ENCODE results near the gene KLK13.
A peak's percentile ranks its signal among the peaks of the same experiment; 100 is the strongest.

Gene KLK13, protein sequence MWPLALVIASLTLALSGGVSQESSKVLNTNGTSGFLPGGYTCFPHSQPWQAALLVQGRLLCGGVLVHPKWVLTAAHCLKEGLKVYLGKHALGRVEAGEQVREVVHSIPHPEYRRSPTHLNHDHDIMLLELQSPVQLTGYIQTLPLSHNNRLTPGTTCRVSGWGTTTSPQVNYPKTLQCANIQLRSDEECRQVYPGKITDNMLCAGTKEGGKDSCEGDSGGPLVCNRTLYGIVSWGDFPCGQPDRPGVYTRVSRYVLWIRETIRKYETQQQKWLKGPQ

DNA sequence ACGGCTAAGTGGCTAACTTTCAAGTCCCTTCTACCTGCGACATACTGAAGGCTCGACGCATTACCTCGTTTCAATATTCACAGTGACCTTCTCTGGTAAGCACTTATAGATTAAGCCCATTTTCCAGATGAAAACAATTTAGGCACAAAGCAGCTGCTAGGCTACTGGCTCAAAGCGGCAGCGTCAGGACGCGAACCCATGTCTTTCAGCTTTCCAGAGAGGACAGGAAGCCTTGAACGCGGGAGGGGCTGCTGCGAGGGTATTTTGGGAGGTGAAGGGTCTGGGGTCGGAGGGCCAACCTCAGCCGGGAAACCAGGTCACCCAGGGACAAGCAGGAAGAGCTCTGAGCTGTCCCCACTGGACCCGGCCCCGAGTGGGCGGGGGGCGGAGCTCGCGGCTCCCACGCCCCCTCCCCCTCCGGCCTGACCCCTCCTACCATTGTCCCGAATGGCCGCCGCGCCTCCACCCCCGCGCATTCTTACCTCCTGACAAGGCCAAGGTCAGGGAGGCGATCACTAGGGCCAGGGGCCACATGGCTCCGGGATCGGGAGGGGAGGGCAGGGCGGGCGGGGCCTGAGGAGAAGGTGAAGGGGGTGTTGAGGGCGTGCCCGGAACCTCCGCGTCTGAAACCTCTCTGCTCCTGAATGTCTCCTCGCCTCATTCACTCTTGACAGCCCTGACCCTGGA is at the start of gene KLK13:
Gene KLK13, minus strand, starts transcription at position 559 of the 687 bp plus-strand sequence. Its CDS starts 25 bp downstream, at position 534.
- Mint-ChIP-seq H3K36me3 (peaks cover 10% of the 10 kb centered on the region), H3K4me1 (peaks cover 4% of the 10 kb centered on the region), H3K4me3 (no peak within 1 kb of the TSS), H3K27me3 (peaks cover 32% of the 10 kb centered on the region), H3K27ac (no peak within 1 kb of the TSS), H3K9me3 (peaks cover 11% of the 10 kb centered on the region)
- DNase-seq (ENCODE audit: low spot score in 2 of 2): no peak
- ATAC-seq (ENCODE audit: low read depth): no peak

DNA sequence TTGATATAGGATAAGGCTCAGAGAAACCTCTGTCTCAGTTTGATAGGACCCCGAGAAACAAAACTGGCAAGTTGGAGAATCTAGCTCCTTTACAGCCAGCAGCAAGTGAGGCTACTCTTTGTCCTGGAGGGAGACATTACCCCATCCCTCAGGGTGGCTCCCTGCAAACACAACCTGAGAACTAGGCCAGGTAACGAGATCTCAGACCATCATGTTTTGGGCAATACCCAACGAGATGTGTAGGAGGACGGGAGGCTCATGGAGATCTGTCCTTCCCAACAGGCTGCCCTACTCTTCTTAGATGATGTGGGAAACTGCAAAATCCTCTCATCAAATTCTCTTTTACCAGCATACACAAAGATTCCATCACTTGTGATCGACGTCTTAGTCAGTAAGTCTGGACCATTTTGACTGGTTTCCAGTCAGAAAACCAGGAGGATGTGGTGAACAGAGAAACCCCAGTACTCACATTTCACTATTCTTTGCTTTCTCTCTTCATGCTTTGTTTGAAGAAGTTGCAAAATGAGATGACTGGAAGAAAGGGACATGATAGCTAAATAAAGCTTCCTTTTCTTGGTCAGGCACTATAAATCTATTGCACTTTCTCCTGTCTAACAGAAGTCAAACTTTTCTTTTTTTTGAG is 49.3 kb upstream of the KLK13 start:
- Mint-ChIP-seq H3K4me1 (no peaks in the 10 kb centered on the region), H3K36me3 (peaks cover 2% of the 10 kb centered on the region), H3K4me3 (no peak overlapping the region), H3K27ac (no peak overlapping the region), H3K27me3 (peaks cover 10% of the 10 kb centered on the region), H3K9me3 (no peaks in the 10 kb centered on the region)
- no peak for DNase-seq (ENCODE audit: low spot score in 2 of 2)
- no peak for ATAC-seq (ENCODE audit: low read depth)

DNA sequence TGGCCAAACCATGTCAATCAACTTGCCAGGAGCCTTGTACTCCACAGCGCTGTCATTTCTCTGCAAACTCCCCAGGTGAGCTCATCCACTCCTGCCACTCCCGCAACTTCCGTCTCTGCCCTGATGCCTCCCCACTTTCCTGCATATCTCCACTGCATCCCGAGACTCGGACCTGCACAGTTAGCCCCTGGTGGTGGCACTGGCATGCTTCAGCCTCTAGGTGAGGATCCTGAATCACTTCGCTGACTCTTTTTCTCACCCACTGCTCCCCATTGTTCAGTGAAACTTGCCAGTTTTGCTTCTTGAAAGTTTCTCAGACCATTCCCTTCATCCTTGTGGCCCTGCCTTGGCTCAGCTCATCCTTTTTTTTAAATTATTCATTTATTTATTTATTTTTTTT is 46.7 kb upstream of the KLK13 start:
- H3K27ac Mint-ChIP-seq: no peak overlapping the region
- peaks cover 11% of the 10 kb centered on the region for H3K4me1 Mint-ChIP-seq
- H3K4me3 Mint-ChIP-seq: no peak overlapping the region
- peaks cover 4% of the 10 kb centered on the region for H3K27me3 Mint-ChIP-seq
- ATAC-seq (ENCODE audit: low read depth) (no peak), DNase-seq (ENCODE audit: low spot score in 2 of 2) (no peak)
- H3K9me3 Mint-ChIP-seq: no peaks in the 10 kb centered on the region
- peaks cover 2% of the 10 kb centered on the region for H3K36me3 Mint-ChIP-seq

DNA sequence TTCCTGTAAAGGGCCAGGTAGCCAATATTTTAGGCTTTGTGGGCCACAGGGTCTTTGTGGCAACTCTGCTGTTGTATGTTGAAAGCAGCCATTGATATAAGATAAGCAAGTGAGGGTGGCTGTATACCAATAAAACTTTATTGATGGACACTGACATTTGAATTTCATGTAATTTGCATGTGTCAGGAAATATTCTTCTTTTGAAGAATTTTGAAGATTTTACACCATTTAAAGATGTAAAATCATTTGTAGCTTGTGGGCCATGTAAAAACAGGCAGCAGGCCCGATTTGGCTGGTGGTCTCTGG is 45.7 kb upstream of the KLK13 start:
- Mint-ChIP-seq H3K4me1 (peaks cover 17% of the 10 kb centered on the region), H3K27ac (no peak overlapping the region), H3K27me3 (peaks cover 2% of the 10 kb centered on the region), H3K4me3 (no peak overlapping the region), H3K9me3 (no peaks in the 10 kb centered on the region), H3K36me3 (peaks cover 5% of the 10 kb centered on the region)
- ATAC-seq (ENCODE audit: low read depth): no peak
- DNase-seq (ENCODE audit: low spot score in 2 of 2): no peak

DNA sequence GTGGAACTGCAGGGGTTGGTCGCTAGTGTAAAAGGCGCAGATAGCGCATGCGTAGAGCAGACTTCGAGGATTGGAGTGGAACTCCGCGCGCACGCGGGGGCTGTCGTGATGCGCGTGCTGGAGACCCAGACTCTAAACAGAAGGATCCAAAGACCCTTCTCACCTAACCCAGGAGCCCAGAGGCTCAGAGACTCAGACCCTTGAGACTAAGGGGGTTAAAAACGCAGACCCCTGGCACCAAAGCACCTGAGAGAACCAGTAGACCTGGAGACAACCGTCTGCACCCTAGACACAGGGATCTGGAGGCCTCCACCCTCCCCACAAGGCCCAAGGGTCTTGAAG is 43.9 kb upstream of the KLK13 start:
- H3K27ac Mint-ChIP-seq: peak overlapping the region; percentile 94
- peak; percentile 42 for ATAC-seq (ENCODE audit: low read depth)
- H3K36me3 Mint-ChIP-seq: peaks cover 10% of the 10 kb centered on the region
- peaks cover 22% of the 10 kb centered on the region for H3K4me1 Mint-ChIP-seq
- H3K27me3 Mint-ChIP-seq: no peaks in the 10 kb centered on the region
- H3K9me3 Mint-ChIP-seq: no peaks in the 10 kb centered on the region
- H3K4me3 Mint-ChIP-seq: peak overlapping the region; percentile 95
- no peak for DNase-seq (ENCODE audit: low spot score in 2 of 2)

DNA sequence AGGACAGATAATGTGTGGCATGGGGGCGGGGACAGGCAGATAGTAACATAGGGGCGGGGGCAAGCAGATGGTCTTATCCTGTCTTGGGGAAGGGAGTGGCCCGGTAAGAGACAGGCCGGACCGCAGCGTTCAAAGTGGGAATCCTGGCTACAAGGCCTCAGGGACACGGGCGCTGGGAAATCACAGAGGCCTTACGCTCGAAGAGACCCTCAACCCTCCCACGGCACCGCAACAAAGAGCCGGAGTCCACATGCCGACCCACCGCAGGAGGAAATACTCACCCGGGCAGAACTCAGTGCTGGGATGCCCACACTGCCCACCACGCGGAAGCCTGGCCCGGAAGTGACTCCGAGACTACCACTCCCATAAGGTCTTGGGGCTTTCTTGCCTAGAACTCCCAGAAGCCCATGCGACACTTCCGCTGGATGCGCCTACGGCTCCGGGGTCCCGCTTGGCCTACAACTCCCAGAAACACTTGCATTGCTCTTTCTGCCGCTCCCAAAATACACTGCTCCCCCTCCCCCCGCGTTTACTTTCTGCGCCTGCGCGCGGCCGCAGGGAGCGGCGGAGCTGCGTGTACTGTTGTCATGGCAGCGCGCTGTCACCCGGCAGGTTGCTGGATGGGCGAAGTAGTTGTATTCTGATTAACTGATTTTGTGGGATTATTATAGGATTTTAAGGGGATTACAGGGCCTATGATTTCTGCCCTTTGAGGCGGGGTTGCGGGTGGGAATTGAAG is 43.3 kb upstream of the KLK13 start, which contains the start of gene CTU1:
Gene CTU1, minus strand, starts transcription at position 344 of the 739 bp plus-strand sequence. CDS start 3,840 bp downstream, outside the sequence.
- ATAC-seq (ENCODE audit: low read depth): peak; percentile 98
- H3K27ac Mint-ChIP-seq: peak within 1 kb of the TSS; percentile 94
- H3K4me3 Mint-ChIP-seq: peak within 1 kb of the TSS; percentile 95
- peaks cover 11% of the 10 kb centered on the region for H3K36me3 Mint-ChIP-seq
- peaks cover 22% of the 10 kb centered on the region for H3K4me1 Mint-ChIP-seq
- H3K27me3 Mint-ChIP-seq: no peaks in the 10 kb centered on the region
- H3K9me3 Mint-ChIP-seq: no peaks in the 10 kb centered on the region
- DNase-seq (ENCODE audit: low spot score in 2 of 2): peak; percentile 91 to 97

DNA sequence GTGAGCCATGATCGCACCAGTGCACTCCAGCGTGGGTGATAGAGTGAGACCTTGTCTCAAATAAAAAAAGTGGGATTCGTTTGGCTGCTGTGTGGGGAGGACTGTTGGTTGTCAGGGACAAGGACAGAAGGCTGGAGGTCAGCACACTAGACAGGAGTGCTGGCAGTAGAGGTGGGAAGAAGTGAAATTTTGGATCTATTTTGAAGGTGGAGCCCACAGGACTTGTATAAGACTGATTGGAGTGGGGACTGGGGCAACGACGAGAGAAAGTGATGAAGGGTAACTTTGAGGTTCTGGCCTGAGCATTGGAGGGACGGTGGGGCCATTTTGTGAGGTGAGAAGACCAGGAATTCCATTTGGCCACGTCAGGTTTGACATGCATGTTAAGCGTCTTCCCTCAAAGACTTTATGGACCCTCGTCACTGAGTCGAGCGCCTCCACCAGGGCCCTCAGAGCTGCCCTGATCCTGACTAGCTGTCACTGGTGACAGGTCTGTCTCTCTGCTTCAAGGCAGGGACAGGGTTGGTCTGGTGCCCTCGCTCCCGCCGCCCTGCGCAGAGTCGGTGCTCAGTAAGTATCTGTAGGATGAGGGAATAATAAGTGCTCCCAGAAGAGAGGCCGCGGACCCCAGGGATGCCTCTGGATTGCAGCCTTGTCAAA is 42.6 kb upstream of the KLK13 start:
- no peaks in the 10 kb centered on the region for H3K9me3 Mint-ChIP-seq
- DNase-seq (ENCODE audit: low spot score in 2 of 2): no peak
- peak overlapping the region; percentile 95 for H3K4me3 Mint-ChIP-seq
- ATAC-seq (ENCODE audit: low read depth): no peak
- peaks cover 17% of the 10 kb centered on the region for H3K36me3 Mint-ChIP-seq
- H3K27ac Mint-ChIP-seq: peak overlapping the region; percentile 94
- peaks cover 22% of the 10 kb centered on the region for H3K4me1 Mint-ChIP-seq
- no peaks in the 10 kb centered on the region for H3K27me3 Mint-ChIP-seq

DNA sequence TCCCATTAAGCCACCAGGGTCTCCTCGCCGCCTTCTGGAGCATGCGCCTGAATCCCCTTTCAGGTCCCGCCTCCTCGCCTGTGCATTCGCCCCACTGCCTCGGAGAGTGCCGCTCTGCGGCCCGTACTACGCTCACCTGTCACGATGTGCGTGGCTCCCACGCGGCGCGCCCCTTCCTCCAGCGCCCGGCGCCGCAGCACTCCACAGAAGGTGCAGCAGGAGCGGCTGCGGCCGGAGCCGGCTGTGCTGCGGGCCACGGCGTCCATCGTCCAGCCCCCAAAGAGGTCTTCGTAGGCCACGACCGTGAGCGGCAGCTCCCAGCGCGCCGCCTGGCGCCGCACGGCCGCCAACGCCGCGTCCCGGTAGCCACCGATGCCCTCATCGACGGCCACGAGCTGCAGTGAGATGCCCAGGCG is 39.0 kb upstream of the KLK13 start:
- Mint-ChIP-seq H3K27me3 (no peaks in the 10 kb centered on the region), H3K27ac (no peak overlapping the region), H3K4me3 (no peak overlapping the region), H3K36me3 (peaks cover 31% of the 10 kb centered on the region), H3K9me3 (no peaks in the 10 kb centered on the region), H3K4me1 (peaks cover 27% of the 10 kb centered on the region)
- no peak for DNase-seq (ENCODE audit: low spot score in 2 of 2)
- ATAC-seq (ENCODE audit: low read depth): no peak

DNA sequence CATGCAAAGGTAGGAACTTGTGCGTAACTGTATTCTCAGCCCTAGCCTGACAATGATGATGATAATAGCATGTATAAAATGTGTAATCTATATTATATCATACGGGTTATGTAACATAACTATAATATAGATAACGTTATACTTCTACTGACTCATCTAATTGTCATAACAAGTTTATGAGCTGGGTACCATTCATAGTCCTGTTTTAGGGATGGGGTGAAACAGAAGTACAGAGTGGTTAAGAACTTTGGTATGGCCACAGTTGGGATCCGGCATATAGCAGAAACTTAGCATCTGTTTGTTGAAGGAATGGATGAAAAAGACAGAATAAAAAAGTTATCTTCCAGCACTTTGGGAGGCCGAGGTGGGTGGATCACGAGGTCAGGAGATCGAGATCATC is 38.1 kb upstream of the KLK13 start:
- Mint-ChIP-seq H3K4me3 (no peak overlapping the region), H3K9me3 (no peaks in the 10 kb centered on the region), H3K27ac (no peak overlapping the region), H3K4me1 (peaks cover 27% of the 10 kb centered on the region), H3K27me3 (no peaks in the 10 kb centered on the region), H3K36me3 (peaks cover 31% of the 10 kb centered on the region)
- DNase-seq (ENCODE audit: low spot score in 2 of 2) (no peak), ATAC-seq (ENCODE audit: low read depth) (no peak)

DNA sequence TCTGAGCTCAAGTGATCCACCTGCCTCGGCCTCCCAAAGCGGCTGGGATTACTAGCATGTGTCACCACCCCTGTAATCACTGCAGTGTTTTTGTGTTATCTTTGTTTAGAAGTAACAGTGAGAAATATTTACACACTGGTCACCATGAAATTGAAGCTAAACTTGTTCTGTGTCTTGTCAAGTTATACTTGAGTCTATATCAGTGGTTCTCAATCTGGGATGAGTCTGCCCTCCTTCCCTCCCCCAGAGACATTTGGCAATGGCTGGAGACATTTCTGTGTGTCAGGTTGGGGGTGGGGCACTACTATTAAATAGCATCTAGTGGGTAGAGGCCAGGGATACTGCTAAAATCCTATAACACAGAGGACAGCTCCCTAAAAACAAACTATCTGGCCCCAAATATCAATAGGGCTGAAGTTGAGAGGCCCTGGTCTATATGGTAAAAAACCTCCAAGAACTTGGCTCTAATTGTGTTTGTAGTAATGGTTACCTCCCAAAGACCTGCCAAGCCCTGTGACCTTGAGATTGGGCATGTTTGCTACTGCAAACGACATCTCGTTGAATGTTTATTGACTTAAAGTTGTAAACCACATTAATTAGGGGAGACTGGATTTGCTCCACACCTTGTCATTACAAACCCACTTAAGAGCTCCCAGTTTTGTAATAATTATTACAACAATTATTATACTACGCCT is 36.4 kb upstream of the KLK13 start:
- H3K36me3 Mint-ChIP-seq: peaks cover 38% of the 10 kb centered on the region
- no peak overlapping the region for H3K27ac Mint-ChIP-seq
- no peaks in the 10 kb centered on the region for H3K9me3 Mint-ChIP-seq
- DNase-seq (ENCODE audit: low spot score in 2 of 2) (no peak), ATAC-seq (ENCODE audit: low read depth) (no peak)
- no peak overlapping the region for H3K4me3 Mint-ChIP-seq
- H3K4me1 Mint-ChIP-seq: peaks cover 22% of the 10 kb centered on the region
- no peaks in the 10 kb centered on the region for H3K27me3 Mint-ChIP-seq

DNA sequence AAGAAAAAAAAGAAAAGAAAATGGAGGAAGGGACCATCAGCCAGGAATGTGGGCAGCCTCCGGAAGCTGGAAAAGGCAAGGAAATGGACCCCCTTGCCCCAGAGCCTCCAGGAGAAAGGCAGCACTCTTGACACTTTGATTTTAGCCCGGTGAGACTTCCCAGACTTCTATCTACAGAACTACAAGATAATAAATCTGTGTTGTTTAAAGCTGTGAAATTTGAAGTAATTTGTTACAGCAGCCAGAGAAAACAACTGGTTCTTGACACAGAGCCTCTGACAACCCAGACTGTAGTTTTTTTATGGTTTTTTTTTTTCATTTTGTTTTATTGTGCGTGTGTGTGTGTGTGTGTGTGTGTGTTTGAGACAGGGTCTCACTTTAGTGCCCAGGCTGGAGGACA is 35.7 kb upstream of the KLK13 start:
- H3K36me3 Mint-ChIP-seq: peaks cover 35% of the 10 kb centered on the region
- ATAC-seq (ENCODE audit: low read depth): no peak

DNA sequence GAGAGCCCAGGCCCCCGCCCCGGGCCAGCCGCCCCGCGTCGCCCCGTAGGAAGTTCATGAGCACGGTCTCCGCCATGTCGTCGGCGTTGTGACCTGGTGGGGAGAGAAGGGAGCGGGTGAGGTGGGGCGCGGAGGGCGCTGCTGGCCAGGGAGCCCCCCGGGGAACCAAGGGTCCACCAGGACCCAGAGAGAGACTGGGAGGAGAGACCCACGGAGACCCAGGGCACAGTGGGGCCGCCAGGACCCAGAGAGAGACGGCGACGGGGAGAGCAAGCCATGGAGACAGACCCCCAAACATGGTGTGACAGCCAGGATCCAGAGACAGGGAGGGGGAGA is 34.1 kb upstream of the KLK13 start:
- no peak overlapping the region for H3K4me3 Mint-ChIP-seq
- H3K4me1 Mint-ChIP-seq: peaks cover 11% of the 10 kb centered on the region
- H3K36me3 Mint-ChIP-seq: peaks cover 28% of the 10 kb centered on the region
- H3K9me3 Mint-ChIP-seq: no peaks in the 10 kb centered on the region
- no peak for ATAC-seq (ENCODE audit: low read depth)
- DNase-seq (ENCODE audit: low spot score in 2 of 2): no peak
- H3K27ac Mint-ChIP-seq: no peak overlapping the region
- H3K27me3 Mint-ChIP-seq: no peaks in the 10 kb centered on the region

More for the DNA sequence above, 35.7 kb upstream of the KLK13 start:
- Mint-ChIP-seq H3K9me3 (no peaks in the 10 kb centered on the region), H3K4me1 (peaks cover 15% of the 10 kb centered on the region), H3K4me3 (no peak overlapping the region), H3K27me3 (no peaks in the 10 kb centered on the region), H3K27ac (no peak overlapping the region)
- DNase-seq (ENCODE audit: low spot score in 2 of 2): no peak

DNA sequence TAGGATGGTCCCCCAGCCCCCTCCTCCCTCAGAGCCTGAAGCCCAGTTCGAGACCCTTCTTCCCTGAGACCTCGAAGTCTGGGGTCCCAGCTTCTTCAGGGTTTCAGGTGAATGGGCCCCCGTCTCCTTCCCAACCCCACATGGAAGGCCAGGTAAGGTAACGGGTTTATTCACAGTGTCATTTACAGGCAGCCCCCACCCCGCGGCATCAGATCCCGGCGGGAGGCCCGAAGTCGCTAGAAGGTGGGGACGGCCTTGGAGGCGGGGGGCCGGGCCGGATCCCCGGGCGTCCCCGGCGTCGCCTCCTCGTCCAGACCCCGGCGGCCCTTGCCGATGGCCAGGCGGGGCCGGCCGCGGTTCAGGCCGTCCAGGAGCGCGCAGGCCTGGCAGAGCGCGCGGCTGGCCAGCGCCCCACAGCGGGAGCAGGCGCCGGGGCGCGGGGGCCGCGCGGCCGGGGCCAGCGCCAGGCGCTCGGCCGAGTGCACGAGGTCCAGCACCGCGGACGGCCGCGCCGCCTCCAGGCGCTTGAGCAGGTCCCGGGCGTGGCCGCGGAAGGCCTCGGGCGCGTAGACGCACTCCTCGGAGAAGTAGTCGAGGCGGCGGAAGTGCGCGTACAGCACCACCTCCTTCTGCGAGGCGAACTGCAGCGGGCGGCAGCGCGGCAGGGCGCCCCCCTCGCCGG is 33.6 kb upstream of the KLK13 start:
- peaks cover 28% of the 10 kb centered on the region for H3K36me3 Mint-ChIP-seq
- ATAC-seq (ENCODE audit: low read depth): peak; percentile 26
- no peaks in the 10 kb centered on the region for H3K9me3 Mint-ChIP-seq
- no peaks in the 10 kb centered on the region for H3K27me3 Mint-ChIP-seq
- no peak overlapping the region for H3K4me3 Mint-ChIP-seq
- no peak for DNase-seq (ENCODE audit: low spot score in 2 of 2)
- no peak overlapping the region for H3K27ac Mint-ChIP-seq
- peaks cover 11% of the 10 kb centered on the region for H3K4me1 Mint-ChIP-seq

Data from memory B cell (primary cell).